Heart right ventricle (tissue), 16 donors: ENCODE measurements around the gene NLRP1. TPM values are rescaled to one million over a fixed set of nuclear protein-coding genes. Genes with fewer than 3 reads are reported as not detected.

Experiments
- ATAC-seq, 8 donors: fragments of 200-7000 bp; cut with Tn5 transposase; one replicate each; pipeline ENCODE4 v1.9.1; 2020; ENCODE audit warnings: mild to moderate bottlenecking in 8 of 8, moderate library complexity in 8 of 8, moderate number of reproducible peaks in 1 of 8
- DNase-seq, 2 donors: peaks; one replicate each; pipeline ENCODE4 v3.0.0-alpha.2; 2020
- H3K27ac ChIP-seq, 10 donors: fragments of 200-600 bp; sonication (generic) in 2 of 10; one replicate each; pipeline versions ENCODE4 v1.5.0 to v1.8.0; 2020 to 2022; ENCODE audit warnings: mild to moderate bottlenecking in 3 of 10
- H3K27me3 ChIP-seq, 7 donors: fragments of 200-600 bp; one replicate each; pipeline ENCODE4 v1.8.0; 2021 to 2022; ENCODE audit warnings: mild to moderate bottlenecking in 2 of 7
- H3K36me3 ChIP-seq, 9 donors: fragments of 200-600 bp; sonication (generic) in 1 of 9; one replicate each; pipeline versions ENCODE4 v1.5.0 to v1.8.0; 2020 to 2022; ENCODE audit warnings: mild to moderate bottlenecking in 2 of 9
- H3K4me1 ChIP-seq, 9 donors: fragments of 200-600 bp; sonication (generic) in 1 of 9; one replicate each; pipeline versions ENCODE4 v1.5.0 to v1.8.0; 2020 to 2022; ENCODE audit warnings: mild to moderate bottlenecking in 4 of 9
- H3K4me3 ChIP-seq, 10 donors: fragments of 200-600 bp; sonication (generic) in 2 of 10; one replicate each; pipeline versions ENCODE4 v1.5.0 to v1.8.0; 2020 to 2022; ENCODE audit warnings: mild to moderate bottlenecking in 7 of 10, moderate library complexity in 2 of 10
- H3K9me3 ChIP-seq, 11 donors: fragments of 200-600 bp in 10 of 11; sonication (generic) in 2 of 11; one replicate each; pipeline versions ENCODE4 v1.5.0 to v1.8.0; 2013 to 2022; ENCODE audit warnings: mild to moderate bottlenecking in 2 of 11, control low read depth in 1 of 11, moderate library complexity in 1 of 11
- WGBS, 2 donors: extraction: QIAGEN DNeasy Blood & Tissue Kit; methylation state at CpG; one replicate each; pipeline ENCODE4 v1.1.7; 2013; ENCODE audit warnings: inconsistent platforms in 1 of 2; 5-methylcytosine and 5-hydroxymethylcytosine counted together
- intact Hi-C, 10 donors: fragments of 100-400 bp; cut with DNase I; formaldehyde crosslinking; loops; one replicate each; pipeline versions ENCODE4 v1.11.1 to v1.14.2; 2022
- polyA plus RNA-seq, 2 donors: library from polyadenylated mRNA; stranded (reverse); fragments of 200-250 nt; gene quantifications; one replicate each; pipeline ENCODE4 v1.2.3, GENCODE V29; 2013
- total RNA-seq, 10 donors: library from RNA; stranded (reverse); fragmentation: NEBNext Ultra II Directional in 3 of 10; extraction: Animal tissue kit (Norgen Biotek cat#: 25700) in 3 of 10; gene quantifications; one replicate each; pipeline versions ENCODE4 v1.2.1 to v1.2.4, GENCODE V29; 2021 to 2023
- TF ChIP-seq, protein P1 (sequence below), 9 donors: fragments of 200-600 bp; sonication (generic) in 2 of 9; IDR thresholded peaks; one replicate each; pipeline versions ENCODE4 v1.5.0 to v1.8.0; 2021 to 2022; ENCODE audit warnings: antibody characterized with exemption in 9 of 9, mild to moderate bottlenecking in 5 of 9, moderate library complexity in 1 of 9
- donor health status: Arrhythmogenic right ventricular cardiomyopathy.
- donor health status: ischemic (EF 13 %, LVEDD 7.1; RV severe dilation, severe dysfunction).
- donor health status: healthy with polysubstance abuse.
- donor health status: DM: no; HTN: yes; CAD: no.
- donor health status: DM: no; HTN: no; CAD: no.
- donor health status: ischemic (EF 25% LVEDD 6.9; RV normal size, moderate dysfunction).
- donor health status: ischemic (EF 25% LVEDD 5.7; RV mildly dilated, moderate dysfunction).
- donor health status: healthy.
- donor health status: DM: yes; HTN: yes; CAD: no.
- donor health status: Ischemic cardiomyopathy.
- donor health status: ischemic (EF 35%, LVEDD 5.7; RV mildly dilated, moderate dysfunction).
- donor health status: nonischemic (EF 11% LVEDD 7.7; RV severe dilation, severe dysfunction).
- donor health status: DM: yes; HTN: yes; CAD: no.
- donor health status: PGD.
- donor health status: ischemic (EF 29% LVEDD 5.4; RV normal size, mild dysfunction).
- donor health status: nonischemic (EF 23%, LVEDD 6.1; RV moderate dilation, normal function).

NLRP1 gene
- total and polyA plus RNA-seq, 12 donors: 4.9 to 34.3 (median 7.6) TPM

DNA sequence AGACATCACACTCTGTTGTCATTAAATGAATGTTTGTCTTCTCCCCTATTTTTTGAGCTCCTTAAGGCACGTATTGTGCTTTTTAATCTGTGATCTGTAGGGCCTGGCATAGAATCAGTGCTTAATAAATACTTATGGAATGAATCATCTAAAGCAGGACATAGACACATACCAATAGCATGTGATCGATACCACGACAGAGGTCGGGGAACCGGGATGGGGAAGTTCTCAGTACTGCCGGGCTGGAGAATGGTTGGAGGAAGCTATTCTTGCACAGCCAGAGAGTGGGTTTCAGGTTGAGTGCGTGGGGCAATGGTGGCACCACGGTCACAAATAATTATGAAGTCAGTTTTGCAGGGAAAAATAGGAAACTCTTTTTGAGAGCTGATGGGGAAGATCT lies 26.8 kb downstream of the NLRP1 start:
- H3K27me3 ChIP-seq: no peaks in the 10 kb centered on the region
- H3K9me3 ChIP-seq: no peaks in the 10 kb centered on the region
- intact Hi-C loops: no loop called here
- H3K4me1 ChIP-seq: peaks cover 0 to 5% (median 0%) of the 10 kb centered on the region in 9 donors
- TF ChIP-seq, protein P1, sequence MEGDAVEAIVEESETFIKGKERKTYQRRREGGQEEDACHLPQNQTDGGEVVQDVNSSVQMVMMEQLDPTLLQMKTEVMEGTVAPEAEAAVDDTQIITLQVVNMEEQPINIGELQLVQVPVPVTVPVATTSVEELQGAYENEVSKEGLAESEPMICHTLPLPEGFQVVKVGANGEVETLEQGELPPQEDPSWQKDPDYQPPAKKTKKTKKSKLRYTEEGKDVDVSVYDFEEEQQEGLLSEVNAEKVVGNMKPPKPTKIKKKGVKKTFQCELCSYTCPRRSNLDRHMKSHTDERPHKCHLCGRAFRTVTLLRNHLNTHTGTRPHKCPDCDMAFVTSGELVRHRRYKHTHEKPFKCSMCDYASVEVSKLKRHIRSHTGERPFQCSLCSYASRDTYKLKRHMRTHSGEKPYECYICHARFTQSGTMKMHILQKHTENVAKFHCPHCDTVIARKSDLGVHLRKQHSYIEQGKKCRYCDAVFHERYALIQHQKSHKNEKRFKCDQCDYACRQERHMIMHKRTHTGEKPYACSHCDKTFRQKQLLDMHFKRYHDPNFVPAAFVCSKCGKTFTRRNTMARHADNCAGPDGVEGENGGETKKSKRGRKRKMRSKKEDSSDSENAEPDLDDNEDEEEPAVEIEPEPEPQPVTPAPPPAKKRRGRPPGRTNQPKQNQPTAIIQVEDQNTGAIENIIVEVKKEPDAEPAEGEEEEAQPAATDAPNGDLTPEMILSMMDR (IDR thresholded peaks at IDR 0.05): no peak
- no peak overlapping the region for H3K4me3 ChIP-seq
- ATAC-seq: no peak
- H3K36me3 ChIP-seq: peaks cover 0 to 80% (median 11%) of the 10 kb centered on the region in 9 donors
- no peak for DNase-seq
- H3K27ac ChIP-seq: no peak overlapping the region
- 70 to 76% methylated on average over 8 of the region's 8 CpGs for WGBS, 2 donors

DNA sequence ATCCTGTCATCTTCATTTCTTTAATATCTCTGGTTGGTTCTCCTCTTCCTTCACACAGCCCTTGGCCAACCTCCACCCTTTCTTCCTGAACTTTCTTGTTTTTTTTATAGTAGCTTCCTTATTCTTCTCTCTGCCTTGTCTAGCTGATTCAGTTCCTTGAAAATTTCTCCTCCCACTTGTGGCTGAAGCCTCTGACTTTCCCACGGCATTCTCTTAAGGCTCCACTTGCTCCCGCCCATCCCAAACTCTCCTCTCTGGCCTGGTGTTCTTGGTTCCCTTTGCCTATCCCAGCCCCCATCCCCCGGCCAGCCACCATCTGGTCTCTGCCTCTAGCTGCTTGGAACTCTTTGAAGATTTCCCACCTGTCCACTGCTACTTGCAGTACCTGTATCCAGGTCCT lies 29.1 kb downstream of the NLRP1 start:
- peaks cover 0 to 5% (median 0%) of the 10 kb centered on the region in 9 donors for H3K4me1 ChIP-seq
- no peaks in the 10 kb centered on the region for H3K27me3 ChIP-seq
- 63 to 64% methylated on average over 3 of the region's 3 CpGs for WGBS, 2 donors
- no peak overlapping the region for H3K27ac ChIP-seq
- H3K9me3 ChIP-seq: no peaks in the 10 kb centered on the region
- no peak for ATAC-seq
- TF ChIP-seq, protein P1 (IDR thresholded peaks at IDR 0.05): no peak
- DNase-seq: no peak
- H3K4me3 ChIP-seq: no peak overlapping the region
- intact Hi-C loops: no loop called here
- peaks cover 0 to 86% (median 24%) of the 10 kb centered on the region in 9 donors for H3K36me3 ChIP-seq

DNA sequence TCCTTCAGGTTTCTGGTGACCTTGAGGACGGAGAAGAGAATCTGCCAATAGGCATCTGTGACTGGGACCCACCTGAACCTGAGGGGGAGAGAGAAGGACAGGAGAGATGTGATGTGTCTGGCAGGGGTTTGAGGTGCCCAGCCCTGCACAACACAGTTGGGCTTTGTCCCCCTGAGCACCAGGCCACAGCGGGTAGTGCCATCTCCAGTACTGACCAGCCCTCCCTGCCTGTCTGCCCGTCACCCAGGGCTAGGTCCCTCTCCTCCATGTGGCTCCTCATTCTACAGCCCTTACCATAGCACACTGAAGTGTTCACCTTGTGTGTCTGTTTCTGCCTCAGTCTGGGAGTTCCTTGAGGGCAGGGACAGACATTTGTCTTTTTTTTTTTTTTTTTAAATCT lies 30.8 kb downstream of the NLRP1 start:
- Histone ChIP-seq H3K36me3 (peaks cover 0 to 86% (median 24%) of the 10 kb centered on the region in 9 donors), H3K27me3 (no peaks in the 10 kb centered on the region), H3K4me1 (peaks cover 0 to 5% (median 0%) of the 10 kb centered on the region in 9 donors), H3K4me3 (no peak overlapping the region), H3K27ac (no peak overlapping the region), H3K9me3 (no peaks in the 10 kb centered on the region)
- DNase-seq: no peak
- 57 to 70% methylated on average over 3 of the region's 3 CpGs for WGBS, 2 donors
- intact Hi-C loops: no loop called here
- ATAC-seq: no peak
- TF ChIP-seq, protein P1 (IDR thresholded peaks at IDR 0.05): no peak

DNA sequence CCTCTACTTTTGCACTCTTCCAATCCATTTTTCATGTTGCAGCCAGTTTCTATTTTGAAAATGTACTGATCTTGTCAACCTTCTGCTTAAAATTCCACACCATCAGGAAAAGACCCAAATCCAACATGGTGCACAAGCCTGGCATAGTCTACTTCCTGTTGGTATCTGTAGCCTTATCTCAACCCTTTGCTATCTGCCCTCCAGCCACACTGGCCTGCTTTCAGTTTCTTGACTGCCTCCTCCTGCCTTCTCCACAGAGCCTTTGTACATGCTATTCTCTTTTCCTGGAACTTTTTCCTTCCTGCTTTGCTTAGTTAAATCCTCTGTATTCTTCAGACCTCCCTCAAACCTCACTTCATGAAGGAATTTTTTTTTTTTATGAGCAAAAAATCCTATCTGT lies 31.5 kb downstream of the NLRP1 start:
- TF ChIP-seq, protein P1 (IDR thresholded peaks at IDR 0.05): no peak
- no peaks in the 10 kb centered on the region for H3K9me3 ChIP-seq
- H3K36me3 ChIP-seq: peaks cover 0 to 86% (median 25%) of the 10 kb centered on the region in 9 donors
- no peak overlapping the region for H3K4me3 ChIP-seq
- peaks cover 0 to 5% (median 0%) of the 10 kb centered on the region in 9 donors for H3K4me1 ChIP-seq
- ATAC-seq: no peak
- intact Hi-C loops: no loop called here
- no peaks in the 10 kb centered on the region for H3K27me3 ChIP-seq
- DNase-seq: no peak
- no peak overlapping the region for H3K27ac ChIP-seq
